Lower leg skin (tissue), 4 donors: ENCODE data around the gene PVR. TPM values are rescaled to one million over a fixed set of nuclear protein-coding genes. Genes with fewer than 3 reads are reported as not detected.

Experiments used
- DNase-seq, 2 donors: peaks; one replicate each; pipeline ENCODE4 v3.0.0-alpha.2; 2019; ENCODE audit warnings: low spot score in 2 of 2
- H3K4me3 ChIP-seq: fragments of 200-600 bp; sonication (generic); 2 replicates; pipeline ENCODE4 v1.5.1; 2017; ENCODE audit warnings: mild to moderate bottlenecking, low read depth; ENCODE audit not compliant: poor library complexity, severe bottlenecking
- CTCF ChIP-seq, 3 donors: fragments of 450-650 bp; IDR thresholded peaks; one replicate each; pipeline ENCODE4 v1.5.1; 2016; ENCODE audit warnings: antibody characterized with exemption in 3 of 3, mild to moderate bottlenecking in 3 of 3, moderate library complexity in 2 of 3
- POLR2A ChIP-seq, 2 donors: fragments of 450-650 bp; IDR thresholded peaks; one replicate each; pipeline ENCODE4 v1.6.1; 2016 to 2017; ENCODE audit warnings: antibody characterized with exemption in 2 of 2, mild to moderate bottlenecking in 1 of 2, moderate library complexity in 1 of 2
- WGBS, 2 donors: methylation state at CpG; one replicate each; pipeline ENCODE4 v1.1.5; 2018; 5-methylcytosine and 5-hydroxymethylcytosine counted together
- intact Hi-C: fragments of 100-400 bp; cut with DNase I; formaldehyde crosslinking; loops from one replicate; pipeline ENCODE4 v1.15.0; 2023; ENCODE audit warnings: low total_unique reads
- total RNA-seq, 4 donors: library from RNA; depleted of rRNA; stranded (reverse); fragments of >200 nt; gene quantifications; one replicate each; pipeline ENCODE4 v1.1.0, GENCODE V29; 2016

PVR gene
- total RNA-seq, 4 donors from 2014 or later, result 9.9 to 14.3 (median 12.1) TPM

GRCh38 chr19:44672226-44672625 lies 28.5 kb downstream of the PVR start:
- no peak for TF ChIP-seq POLR2A (IDR thresholded peaks at IDR 0.05)
- no peak for TF ChIP-seq CTCF (IDR thresholded peaks at IDR 0.05)
- intact Hi-C loops, result no loop called here
- WGBS, 2 donors, result 80 to 86% methylated on average over 1 of the region's 1 CpG
- no peak for DNase-seq
- H3K4me3 ChIP-seq, result no peak overlapping the region

GRCh38 chr19:44673510-44673909 lies 29.8 kb downstream of the PVR start:
- no peak for DNase-seq
- intact Hi-C loops, result no loop called here
- no peak for TF ChIP-seq CTCF (IDR thresholded peaks at IDR 0.05)
- no peak for TF ChIP-seq POLR2A (IDR thresholded peaks at IDR 0.05)
- 78 to 90% methylated on average over 4 of the region's 4 CpGs for WGBS, 2 donors
- H3K4me3 ChIP-seq, result no peak overlapping the region

GRCh38 chr19:44675521-44675920 lies 31.8 kb downstream of the PVR start:
- 88 to 91% methylated on average over 6 of the region's 6 CpGs for WGBS, 2 donors
- TF ChIP-seq CTCF (IDR thresholded peaks at IDR 0.05) (no peak), POLR2A (IDR thresholded peaks at IDR 0.05) (no peak)
- H3K4me3 ChIP-seq, result no peak overlapping the region
- intact Hi-C loops, result no loop called here
- no peak for DNase-seq

- intact Hi-C loops, result no loop called here
- no peak for DNase-seq
- TF ChIP-seq CTCF (IDR thresholded peaks at IDR 0.05) (no peak), POLR2A (IDR thresholded peaks at IDR 0.05) (no peak)
- H3K4me3 ChIP-seq, result no peak overlapping the region
- 46% methylated on average over 8 of the region's 8 CpGs for WGBS, 2 donors
These were observed 33.5 kb downstream of the PVR start for GRCh38 chr19:44677019-44677811.

GRCh38 chr19:44680536-44680935 lies 36.8 kb downstream of the PVR start:
- TF ChIP-seq POLR2A (IDR thresholded peaks at IDR 0.05) (no peak), CTCF (IDR thresholded peaks at IDR 0.05) (no peak)
- no peak for DNase-seq
- intact Hi-C loops, result no loop called here
- no peak overlapping the region for H3K4me3 ChIP-seq
